Gastroesophageal sphincter (tissue), 4 donors: ENCODE results near the gene ATP8B3. TPM values are rescaled to one million over a fixed set of nuclear protein-coding genes. Genes with fewer than 3 reads are reported as not detected.

Experiments used
- ATAC-seq: fragments of 150-250 bp; one replicate; pipeline ENCODE4 v1.9.1; 2016; ENCODE audit warnings: mild to moderate bottlenecking, moderate library complexity
- H3K27ac ChIP-seq, 4 donors: fragments of 200-600 bp; sonication (generic) in 3 of 4; 1 replicate in 3 of 4; 2 replicates in 1 of 4; pipeline ENCODE4 v1.5.1; 2016 to 2019
- H3K27me3 ChIP-seq: fragments of 200-600 bp; sonication (generic); one replicate; pipeline ENCODE4 v1.5.1; 2019
- H3K36me3 ChIP-seq, 2 donors: fragments of 200-600 bp; sonication (generic); one replicate each; pipeline ENCODE4 v1.5.1; 2019; ENCODE audit warnings: control low read depth in 1 of 2
- H3K4me1 ChIP-seq, 3 donors: fragments of 200-600 bp; sonication (generic); 1 replicate in 2 of 3; 2 replicates in 1 of 3; pipeline ENCODE4 v1.5.1; 2016 to 2019; ENCODE audit warnings: control low read depth in 2 of 3
- H3K4me3 ChIP-seq, 2 donors: fragments of 200-600 bp; sonication (generic); one replicate each; pipeline ENCODE4 v1.5.1; 2019; ENCODE audit warnings: mild to moderate bottlenecking in 1 of 2, moderate library complexity in 1 of 2
- H3K9me3 ChIP-seq, 3 donors: fragments of 200-600 bp; sonication (generic); one replicate each; pipeline ENCODE4 v1.5.1; 2017 to 2019; ENCODE audit warnings: control low read depth in 2 of 3
- EP300 ChIP-seq: sonication (generic); formaldehyde crosslinking; IDR thresholded peaks from one replicate; pipeline ENCODE4 v1.6.1; 2017; ENCODE audit warnings: antibody characterized with exemption, mild to moderate bottlenecking
- POLR2A ChIP-seq, 2 donors: fragments of 450-650 bp; IDR thresholded peaks; one replicate each; pipeline ENCODE4 v1.6.1; 2017; ENCODE audit warnings: antibody characterized with exemption in 2 of 2, mild to moderate bottlenecking in 2 of 2, moderate library complexity in 1 of 2
- POLR2AphosphoS5 ChIP-seq: sonication (generic); formaldehyde crosslinking; IDR thresholded peaks from one replicate; pipeline ENCODE4 v1.6.1; 2017; ENCODE audit warnings: antibody characterized with exemption
- WGBS, 2 donors: methylation state at CpG; one replicate each; pipeline ENCODE4 v1.1.5; 2018; ENCODE audit warnings: low coverage in 1 of 2; 5-methylcytosine and 5-hydroxymethylcytosine counted together
- total RNA-seq, 4 donors: library from RNA; depleted of rRNA; stranded (reverse); fragments of >200 nt; gene quantifications; one replicate each; pipeline ENCODE4 v1.1.0, GENCODE V29; 2016
- TF ChIP-seq, protein P1 (sequence below), 4 experiments: fragments of 200-600 bp in 2 of 4; fragments of 450-650 bp in 2 of 4; sonication (generic) in 1 of 4; IDR thresholded peaks; one replicate each; pipeline ENCODE4 v1.5.1; 2017 to 2019; ENCODE audit warnings: antibody characterized with exemption in 4 of 4, mild to moderate bottlenecking in 2 of 4, moderate library complexity in 2 of 4

Gene ATP8B3
- total RNA-seq, 4 donors from 2014 or later, result 0.27 to 1.4 (median 0.48) TPM

- WGBS, 2 donors, result 84 to 100% methylated on average over 1 to 10 of the region's 19 CpGs
- Histone ChIP-seq H3K36me3 (peaks cover 0 to 13% of the 10 kb centered on the region in 2 donors), H3K27me3 (no peaks in the 10 kb centered on the region), H3K9me3 (no peaks in the 10 kb centered on the region), H3K27ac (peak overlapping the region in 3 of 4 donors; percentile 78 to 85 (median 78)), H3K4me1 (peaks cover 0 to 26% (median 16%) of the 10 kb centered on the region in 3 donors), H3K4me3 (no peak overlapping the region)
- ATAC-seq, result no peak
- no peak for TF ChIP-seq EP300
- TF ChIP-seq, protein P1, sequence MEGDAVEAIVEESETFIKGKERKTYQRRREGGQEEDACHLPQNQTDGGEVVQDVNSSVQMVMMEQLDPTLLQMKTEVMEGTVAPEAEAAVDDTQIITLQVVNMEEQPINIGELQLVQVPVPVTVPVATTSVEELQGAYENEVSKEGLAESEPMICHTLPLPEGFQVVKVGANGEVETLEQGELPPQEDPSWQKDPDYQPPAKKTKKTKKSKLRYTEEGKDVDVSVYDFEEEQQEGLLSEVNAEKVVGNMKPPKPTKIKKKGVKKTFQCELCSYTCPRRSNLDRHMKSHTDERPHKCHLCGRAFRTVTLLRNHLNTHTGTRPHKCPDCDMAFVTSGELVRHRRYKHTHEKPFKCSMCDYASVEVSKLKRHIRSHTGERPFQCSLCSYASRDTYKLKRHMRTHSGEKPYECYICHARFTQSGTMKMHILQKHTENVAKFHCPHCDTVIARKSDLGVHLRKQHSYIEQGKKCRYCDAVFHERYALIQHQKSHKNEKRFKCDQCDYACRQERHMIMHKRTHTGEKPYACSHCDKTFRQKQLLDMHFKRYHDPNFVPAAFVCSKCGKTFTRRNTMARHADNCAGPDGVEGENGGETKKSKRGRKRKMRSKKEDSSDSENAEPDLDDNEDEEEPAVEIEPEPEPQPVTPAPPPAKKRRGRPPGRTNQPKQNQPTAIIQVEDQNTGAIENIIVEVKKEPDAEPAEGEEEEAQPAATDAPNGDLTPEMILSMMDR (IDR thresholded peaks at IDR 0.05), result no peak
- no peak for TF ChIP-seq POLR2AphosphoS5
- TF ChIP-seq POLR2A (IDR thresholded peaks at IDR 0.05), result no peak
Measured at GRCh38 chr19:1810439-1811160, 1.5 kb downstream of the ATP8B3 start.

DNA sequence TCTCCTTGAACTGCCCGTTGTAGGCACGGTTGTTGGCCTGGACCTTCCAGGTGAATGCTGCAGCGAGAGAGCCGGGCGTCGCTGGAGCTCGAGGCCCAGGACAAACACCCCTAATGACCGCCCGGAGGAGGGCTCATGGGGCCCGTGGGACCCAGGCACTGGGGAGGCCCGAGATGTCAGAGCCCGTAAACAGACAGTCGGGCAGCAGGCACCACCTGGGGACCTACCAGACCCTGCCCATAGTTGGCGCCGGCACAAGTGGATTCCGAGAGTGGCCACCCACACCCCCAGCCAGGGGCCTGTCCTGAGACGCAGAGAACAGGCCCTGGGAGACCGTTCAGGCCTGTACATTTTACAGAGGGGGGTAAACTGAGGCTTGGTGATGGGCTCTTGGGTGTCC, 2.4 kb downstream of the ATP8B3 start:
- Histone ChIP-seq H3K27ac (no peak overlapping the region), H3K36me3 (peaks cover 0 to 3% of the 10 kb centered on the region in 2 donors), H3K9me3 (no peaks in the 10 kb centered on the region), H3K4me3 (no peak overlapping the region), H3K4me1 (peaks cover 0 to 26% (median 16%) of the 10 kb centered on the region in 3 donors), H3K27me3 (no peaks in the 10 kb centered on the region)
- no peak for ATAC-seq
- no peak for TF ChIP-seq POLR2AphosphoS5
- TF ChIP-seq POLR2A (IDR thresholded peaks at IDR 0.05), result no peak
- no peak for TF ChIP-seq EP300
- TF ChIP-seq, protein P1 (IDR thresholded peaks at IDR 0.05), result no peak
- 79% methylated on average over 3 of the region's 18 CpGs; no CpG with 5 or more reads in 1 of the 2 donors for WGBS, 2 donors

GRCh38 chr19:1808395-1808731, 3.7 kb downstream of the ATP8B3 start:
- Histone ChIP-seq H3K27ac (no peak overlapping the region), H3K9me3 (no peaks in the 10 kb centered on the region), H3K27me3 (no peaks in the 10 kb centered on the region), H3K4me3 (no peak overlapping the region), H3K4me1 (peaks cover 0 to 21% (median 14%) of the 10 kb centered on the region in 3 donors), H3K36me3 (no peaks in the 10 kb centered on the region)
- TF ChIP-seq, protein P1 (IDR thresholded peaks at IDR 0.05), result no peak
- TF ChIP-seq POLR2AphosphoS5 (no peak), POLR2A (IDR thresholded peaks at IDR 0.05) (no peak), EP300 (no peak)
- WGBS, 2 donors, result 100% methylated on average over 1 of the region's 2 CpGs; no CpG with 5 or more reads in 1 of the 2 donors
- ATAC-seq, result no peak

DNA sequence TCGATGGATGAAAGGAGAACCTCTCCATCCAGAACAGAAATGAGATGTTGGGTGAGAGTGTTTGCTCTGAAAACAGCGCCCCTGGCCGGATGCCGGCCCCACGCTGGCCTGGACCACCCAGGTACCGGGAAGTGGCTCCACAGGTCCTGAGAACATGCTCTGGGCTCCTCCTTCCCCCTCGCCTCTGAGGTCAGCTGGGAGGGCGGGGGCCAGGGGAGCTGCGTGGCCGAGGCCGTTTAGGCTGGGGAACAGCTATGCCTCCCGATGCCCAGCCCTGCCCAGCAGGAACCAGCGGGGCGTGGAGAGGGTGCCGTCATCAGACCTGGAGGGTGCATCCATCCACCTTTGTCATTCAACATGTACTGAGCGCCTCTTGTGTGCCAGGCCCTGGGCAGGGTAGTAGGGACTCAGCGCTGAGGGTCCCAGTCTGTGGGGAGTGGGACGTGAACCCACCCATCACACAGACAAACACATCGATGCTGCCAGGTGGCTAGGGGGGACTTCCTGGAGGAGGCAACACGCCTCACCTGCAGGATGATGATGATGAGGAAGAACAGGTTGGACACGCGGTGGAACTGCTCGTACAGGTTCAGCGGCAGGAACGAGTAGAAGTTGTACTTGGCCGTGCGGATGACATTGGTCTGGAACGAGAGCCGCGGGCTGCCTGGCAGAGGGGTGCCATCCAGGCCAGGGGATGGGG, 4.2 kb downstream of the ATP8B3 start:
- peaks cover 0 to 15% (median 9%) of the 10 kb centered on the region in 3 donors for H3K4me1 ChIP-seq
- no peaks in the 10 kb centered on the region for H3K27me3 ChIP-seq
- no peak overlapping the region for H3K27ac ChIP-seq
- no peak for ATAC-seq
- no peak overlapping the region for H3K4me3 ChIP-seq
- TF ChIP-seq POLR2AphosphoS5, result no peak
- TF ChIP-seq POLR2A (IDR thresholded peaks at IDR 0.05), result no peak
- no peak for TF ChIP-seq EP300
- TF ChIP-seq, protein P1 (IDR thresholded peaks at IDR 0.05), result no peak
- H3K36me3 ChIP-seq, result no peaks in the 10 kb centered on the region
- 46 to 87% methylated on average over 3 to 5 of the region's 30 CpGs for WGBS, 2 donors
- H3K9me3 ChIP-seq, result no peaks in the 10 kb centered on the region
